BLaER1 treated with 17β-estradiol and CSF1 and Interleukin-3, amounts not matched to agents 10 nM and 100 nM (cell line): Measurements from ENCODE around the gene STXBP2.

Experiments
- H3K27ac ChIP-seq, 11 experiments: shearing (Covaris generic); formaldehyde crosslinking; 2 replicates each; pipeline ENCODE4 v1.8.1; 2022
- H3K27me3 ChIP-seq, 11 experiments: shearing (Covaris generic); formaldehyde crosslinking; 2 replicates each; pipeline ENCODE4 v1.8.1; 2022
- H3K36me3 ChIP-seq, 11 experiments: shearing (Covaris generic); formaldehyde crosslinking; 2 replicates each; pipeline ENCODE4 v1.8.1; 2022
- H3K4me1 ChIP-seq, 10 experiments: shearing (Covaris generic); formaldehyde crosslinking; 2 replicates each; pipeline ENCODE4 v1.8.1; 2022
- H3K4me2 ChIP-seq, 11 experiments: shearing (Covaris generic); formaldehyde crosslinking; 2 replicates each; pipeline ENCODE4 v1.8.1; 2022
- H3K4me3 ChIP-seq, 10 experiments: shearing (Covaris generic); formaldehyde crosslinking; 2 replicates each; pipeline ENCODE4 v1.8.1; 2022
- H3K9ac ChIP-seq, 11 experiments: shearing (Covaris generic); formaldehyde crosslinking; 2 replicates each; pipeline ENCODE4 v1.8.1; 2022
- H3K9me3 ChIP-seq, 11 experiments: shearing (Covaris generic); formaldehyde crosslinking; replicated peaks in 1 of 11; 2 replicates each; pipeline ENCODE4 v1.8.1; 2022
- H4K20me1 ChIP-seq, 11 experiments: shearing (Covaris generic); formaldehyde crosslinking; 2 replicates each; pipeline ENCODE4 v1.8.1; 2022
- Cebpa-rat ChIP-seq, 11 experiments: shearing (Covaris generic); IDR thresholded peaks; 2 replicates each; pipeline ENCODE4 v1.8.1; 2022

STXBP2 gene

GRCh38 chr19:7679771-7680605 lies 43.1 kb downstream of the STXBP2 start:
- Histone ChIP-seq H3K27me3 (peaks cover 0 to 16% (median 0%) of the 10 kb centered on the region in 11 experiments; a peak in 8 of 22 replicates), H3K27ac (peak overlapping the region in 9 of 11 experiments; percentile 94 to 100 (median 99); a peak in 17 of 22 replicates), H3K9ac (peak overlapping the region; percentile 91 to 100 (median 98); a peak in 21 of 22 replicates), H3K4me1 (peaks cover 64 to 89% (median 75%) of the 10 kb centered on the region in 10 experiments), H3K36me3 (peaks cover 20 to 38% (median 30%) of the 10 kb centered on the region in 11 experiments), H3K4me2 (peak overlapping the region; percentile 82 to 98 (median 93)), H4K20me1 (peaks cover 4 to 30% (median 18%) of the 10 kb centered on the region in 11 experiments; a peak in 11 of 22 replicates), H3K9me3 (peaks cover 0 to 12% (median 8%) of the 10 kb centered on the region in 11 experiments; a peak in 12 of 22 replicates), H3K4me3 (peak overlapping the region; percentile 76 to 100 (median 98))
- no peak for TF ChIP-seq Cebpa-rat (IDR thresholded peaks at IDR 0.05)

- H3K9me3 ChIP-seq: peaks cover 0 to 4% (median 4%) of the 10 kb centered on the region in 11 experiments; a peak in 12 of 22 replicates
- peak within 1 kb of the TSS; percentile 91 to 100 (median 98) for H3K9ac ChIP-seq
- peak within 1 kb of the TSS; percentile 81 to 100 (median 99) for H3K27ac ChIP-seq
- H4K20me1 ChIP-seq: peaks cover 11 to 38% (median 26%) of the 10 kb centered on the region in 11 experiments; a peak in 15 of 22 replicates
- H3K4me2 ChIP-seq: peak within 1 kb of the TSS; percentile 83 to 98 (median 93)
- peaks cover 20 to 44% (median 36%) of the 10 kb centered on the region in 11 experiments for H3K36me3 ChIP-seq
- TF ChIP-seq Cebpa-rat (IDR thresholded peaks at IDR 0.05): no peak
- peak within 1 kb of the TSS; percentile 76 to 100 (median 98) for H3K4me3 ChIP-seq
- H3K27me3 ChIP-seq: peaks cover 0 to 16% (median 0%) of the 10 kb centered on the region in 11 experiments; a peak in 8 of 22 replicates
- peaks cover 57 to 89% (median 69%) of the 10 kb centered on the region in 10 experiments for H3K4me1 ChIP-seq
These were observed 43.9 kb downstream of the STXBP2 start, which contains the start of gene TRAPPC5 for GRCh38 chr19:7680606-7681339. TSS of gene TRAPPC5 (plus strand) at chr19:7680833. CDS start at chr19:7682254, 1,421 bp downstream.

GRCh38 chr19:7681340-7682174 lies 44.6 kb downstream of the STXBP2 start:
- peaks cover 0 to 16% (median 0%) of the 10 kb centered on the region in 11 experiments; a peak in 8 of 22 replicates for H3K27me3 ChIP-seq
- no peaks in the 10 kb centered on the region for H3K9me3 ChIP-seq
- peak overlapping the region; percentile 81 to 100 (median 99) for H3K27ac ChIP-seq
- H3K4me3 ChIP-seq: peak overlapping the region; percentile 76 to 100 (median 98)
- H3K9ac ChIP-seq: peak overlapping the region; percentile 91 to 100 (median 98)
- H3K4me2 ChIP-seq: peak overlapping the region; percentile 83 to 98 (median 93)
- peaks cover 49 to 86% (median 62%) of the 10 kb centered on the region in 10 experiments for H3K4me1 ChIP-seq
- peaks cover 20 to 48% (median 36%) of the 10 kb centered on the region in 11 experiments for H3K36me3 ChIP-seq
- peaks cover 17 to 46% (median 34%) of the 10 kb centered on the region in 11 experiments; a peak in 16 of 22 replicates for H4K20me1 ChIP-seq
- TF ChIP-seq Cebpa-rat (IDR thresholded peaks at IDR 0.05): peak in 10 of 11 experiments; percentile 50 to 96 (median 87); a peak in 18 of 22 replicates

GRCh38 chr19:7682175-7682855 lies 45.4 kb downstream of the STXBP2 start:
- peak overlapping the region; percentile 83 to 98 (median 93) for H3K4me2 ChIP-seq
- H3K27ac ChIP-seq: peak overlapping the region; percentile 81 to 100 (median 99); a peak in 21 of 22 replicates
- peak overlapping the region; percentile 91 to 100 (median 98); a peak in 21 of 22 replicates for H3K9ac ChIP-seq
- peaks cover 20 to 48% (median 36%) of the 10 kb centered on the region in 11 experiments for H3K36me3 ChIP-seq
- peak overlapping the region; percentile 76 to 100 (median 98); a peak in 18 of 20 replicates for H3K4me3 ChIP-seq
- peaks cover 0 to 13% (median 0%) of the 10 kb centered on the region in 11 experiments; a peak in 8 of 22 replicates for H3K27me3 ChIP-seq
- H3K4me1 ChIP-seq: peaks cover 41 to 83% (median 54%) of the 10 kb centered on the region in 10 experiments
- H4K20me1 ChIP-seq: peaks cover 23 to 53% (median 38%) of the 10 kb centered on the region in 11 experiments; a peak in 16 of 22 replicates
- no peaks in the 10 kb centered on the region for H3K9me3 ChIP-seq
- no peak for TF ChIP-seq Cebpa-rat (IDR thresholded peaks at IDR 0.05)

- peaks cover 0 to 6% (median 0%) of the 10 kb centered on the region in 11 experiments; a peak in 7 of 22 replicates for H3K9me3 ChIP-seq
- H3K27ac ChIP-seq: peak overlapping the region in 2 of 11 experiments; percentile 9 to 10; a peak in 1 of 22 replicates
- H3K4me2 ChIP-seq: peak overlapping the region in 2 of 11 experiments; percentile 19 to 20; a peak in 3 of 22 replicates
These were observed 48.9 kb downstream of the STXBP2 start for GRCh38 chr19:7685546-7686445.

GRCh38 chr19:7687177-7687576 lies 50.3 kb downstream of the STXBP2 start:
- Histone ChIP-seq H3K9me3 (peaks cover 0 to 19% (median 8%) of the 10 kb centered on the region in 11 experiments; a peak in 13 of 22 replicates), H3K36me3 (peaks cover 19 to 45% (median 36%) of the 10 kb centered on the region in 11 experiments), H4K20me1 (peaks cover 22 to 66% (median 37%) of the 10 kb centered on the region in 11 experiments; a peak in 16 of 22 replicates), H3K4me2 (no peak overlapping the region), H3K27ac (no peak overlapping the region; a peak in 1 of 22 replicates), H3K4me3 (no peak overlapping the region), H3K9ac (no peak overlapping the region), H3K27me3 (no peaks in the 10 kb centered on the region), H3K4me1 (peaks cover 5 to 49% (median 17%) of the 10 kb centered on the region in 10 experiments)
- no peak for TF ChIP-seq Cebpa-rat (IDR thresholded peaks at IDR 0.05)

More at GRCh38 chr19:7685546-7686445, 48.9 kb downstream of the STXBP2 start:
- H3K9ac ChIP-seq: peak overlapping the region in 2 of 11 experiments; percentile 5 to 51; a peak in 2 of 22 replicates
- H3K4me3 ChIP-seq: no peak overlapping the region
- peaks cover 20 to 48% (median 39%) of the 10 kb centered on the region in 11 experiments for H3K36me3 ChIP-seq
- H3K27me3 ChIP-seq: no peaks in the 10 kb centered on the region
- H3K4me1 ChIP-seq: peaks cover 9 to 55% (median 22%) of the 10 kb centered on the region in 10 experiments
- peaks cover 24 to 68% (median 38%) of the 10 kb centered on the region in 11 experiments; a peak in 16 of 22 replicates for H4K20me1 ChIP-seq
- no peak for TF ChIP-seq Cebpa-rat (IDR thresholded peaks at IDR 0.05)
